Vagina (tissue), 2 donors: ENCODE measurements around the gene PRDM10.

Source experiments
- POLR2A ChIP-seq, 2 donors: fragments of 450-650 bp; IDR thresholded peaks; one replicate each; pipeline ENCODE4 v1.6.1; 2017; ENCODE audit warnings: antibody characterized with exemption in 2 of 2, mild to moderate bottlenecking in 2 of 2, moderate library complexity in 2 of 2
- TF ChIP-seq, protein P1 (sequence below), 3 experiments: fragments of 450-650 bp in 2 of 3; fragments of 200-600 bp in 1 of 3; sonication (generic) in 1 of 3; IDR thresholded peaks; one replicate each; pipeline ENCODE4 v1.5.1; 2017 to 2019; ENCODE audit warnings: antibody characterized with exemption in 3 of 3, mild to moderate bottlenecking in 2 of 3, moderate library complexity in 2 of 3

DNA sequence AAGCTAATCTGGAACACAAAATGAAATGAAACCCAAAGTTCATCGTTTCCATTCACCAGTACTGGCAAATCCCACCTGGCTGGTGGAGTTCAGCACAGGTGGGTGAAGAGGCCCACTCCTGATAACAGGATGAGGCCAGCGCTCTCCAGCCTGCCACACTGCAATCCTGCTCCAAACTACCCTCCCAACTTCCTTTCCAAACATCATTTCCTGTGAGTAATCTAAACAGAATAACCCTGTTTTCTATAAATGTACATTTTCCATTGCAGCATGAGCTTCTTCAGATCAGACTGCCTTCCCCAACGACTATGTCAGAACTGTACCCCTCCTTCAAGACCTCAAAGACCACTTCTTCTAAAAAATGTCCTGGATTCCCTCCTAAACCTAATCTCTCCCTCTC lies 91.3 kb downstream of the PRDM10 start:
- TF ChIP-seq, protein P1, sequence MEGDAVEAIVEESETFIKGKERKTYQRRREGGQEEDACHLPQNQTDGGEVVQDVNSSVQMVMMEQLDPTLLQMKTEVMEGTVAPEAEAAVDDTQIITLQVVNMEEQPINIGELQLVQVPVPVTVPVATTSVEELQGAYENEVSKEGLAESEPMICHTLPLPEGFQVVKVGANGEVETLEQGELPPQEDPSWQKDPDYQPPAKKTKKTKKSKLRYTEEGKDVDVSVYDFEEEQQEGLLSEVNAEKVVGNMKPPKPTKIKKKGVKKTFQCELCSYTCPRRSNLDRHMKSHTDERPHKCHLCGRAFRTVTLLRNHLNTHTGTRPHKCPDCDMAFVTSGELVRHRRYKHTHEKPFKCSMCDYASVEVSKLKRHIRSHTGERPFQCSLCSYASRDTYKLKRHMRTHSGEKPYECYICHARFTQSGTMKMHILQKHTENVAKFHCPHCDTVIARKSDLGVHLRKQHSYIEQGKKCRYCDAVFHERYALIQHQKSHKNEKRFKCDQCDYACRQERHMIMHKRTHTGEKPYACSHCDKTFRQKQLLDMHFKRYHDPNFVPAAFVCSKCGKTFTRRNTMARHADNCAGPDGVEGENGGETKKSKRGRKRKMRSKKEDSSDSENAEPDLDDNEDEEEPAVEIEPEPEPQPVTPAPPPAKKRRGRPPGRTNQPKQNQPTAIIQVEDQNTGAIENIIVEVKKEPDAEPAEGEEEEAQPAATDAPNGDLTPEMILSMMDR (IDR thresholded peaks at IDR 0.05) = no peak
- no peak for TF ChIP-seq POLR2A (IDR thresholded peaks at IDR 0.05)
